HL-60/S4 treated with retinoic acid at 250 ng/mL for 4 days and 3 days (cell line): ENCODE measurements around the gene PPP1R3E.
"Not testable (repeated sequence)": the region's sequence is repeated elsewhere in the genome, so short reads cannot be mapped to it uniquely, and the experiment has no call there.

Experiments used
- in situ Hi-C: fragments of 300-500 bp; cut with MboI; formaldehyde crosslinking; loops from 2 replicates; pipeline ENCODE4 v1.7.0; 2022; ENCODE audit warnings: low sequenced_read_pairs

PPP1R3E gene

DNA sequence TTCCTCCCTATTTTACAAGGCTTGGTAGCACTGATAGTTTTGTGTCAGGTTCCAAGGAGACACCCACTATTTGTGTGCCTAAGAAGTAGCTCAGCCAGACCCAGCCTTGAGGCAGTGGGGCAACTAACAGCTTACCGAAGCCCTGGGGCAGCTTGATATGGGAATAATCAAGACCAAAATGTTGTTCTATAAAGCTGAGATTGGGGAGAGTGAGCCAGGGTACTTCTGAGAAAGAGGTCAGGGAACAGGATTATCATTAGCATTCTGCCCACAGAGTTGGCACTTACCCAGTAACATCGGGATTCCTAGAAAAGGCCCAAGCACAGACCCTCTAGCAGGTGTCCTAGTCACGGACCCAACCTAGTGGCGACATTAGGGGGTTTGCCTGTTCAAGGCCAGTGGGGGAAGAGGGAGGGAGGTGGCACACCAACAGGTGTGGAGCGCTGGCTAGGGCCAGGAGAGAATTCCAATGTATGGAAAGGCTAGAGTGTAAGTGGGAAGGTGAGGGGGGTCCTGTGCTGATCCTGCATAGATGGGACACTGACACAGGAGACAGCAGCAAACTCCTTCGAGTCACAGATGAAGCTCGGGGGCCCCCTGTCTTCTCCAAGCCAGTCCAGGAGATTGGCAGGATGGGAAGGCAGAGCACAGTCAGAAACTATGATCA lies 4.9 kb downstream of the PPP1R3E start:
- in situ Hi-C loops = no loop called here

- in situ Hi-C loops = no loop called here
Measured at GRCh38 chr14:23297096-23297495, 5.6 kb downstream of the PPP1R3E start.

GRCh38 chr14:23296012-23296777 lies 6.5 kb downstream of the PPP1R3E start:
- in situ Hi-C loops = no loop called here

DNA sequence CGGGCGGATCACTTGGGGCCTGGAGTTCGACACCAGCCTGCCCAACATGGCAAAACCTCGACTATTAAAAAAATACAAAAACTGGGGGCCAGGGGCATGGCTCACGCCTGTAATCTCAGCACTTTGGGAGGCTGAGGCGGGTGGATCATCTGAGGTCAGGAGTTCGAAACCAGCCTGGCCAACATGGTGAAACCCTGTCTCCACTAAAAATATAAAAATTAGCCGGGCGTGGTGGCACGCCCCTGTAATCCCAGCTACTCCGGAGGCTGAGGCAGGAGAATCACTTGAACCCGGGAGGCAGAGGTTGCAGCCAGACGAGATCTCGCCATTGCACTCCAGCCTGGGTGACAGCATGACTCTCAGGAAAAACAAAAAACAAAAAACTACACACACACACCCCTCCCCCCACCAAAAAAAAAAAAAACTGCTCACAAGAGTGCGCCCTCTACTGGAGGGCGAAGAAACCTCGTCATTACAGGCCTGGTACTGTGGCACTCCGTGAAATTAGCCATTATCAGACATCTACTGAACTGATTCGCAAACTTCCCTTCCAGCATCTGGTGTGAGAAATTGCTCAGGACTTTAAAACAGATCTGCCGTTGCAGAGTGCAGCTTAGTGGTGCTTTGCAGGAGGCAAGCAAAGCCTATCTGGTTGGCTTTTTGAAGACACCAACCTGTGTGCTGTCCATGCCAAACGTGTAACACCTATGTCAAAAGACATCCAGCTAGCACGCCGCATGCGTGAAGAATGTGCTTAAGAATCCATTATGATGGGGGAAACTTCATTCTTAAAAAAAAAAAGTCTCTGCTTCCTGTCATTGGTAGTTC lies 7.7 kb downstream of the PPP1R3E start:
- in situ Hi-C loops = no loop called here

GRCh38 chr14:23286902-23287479 lies 15.7 kb downstream of the PPP1R3E start:
- in situ Hi-C loops = no loop called here

DNA sequence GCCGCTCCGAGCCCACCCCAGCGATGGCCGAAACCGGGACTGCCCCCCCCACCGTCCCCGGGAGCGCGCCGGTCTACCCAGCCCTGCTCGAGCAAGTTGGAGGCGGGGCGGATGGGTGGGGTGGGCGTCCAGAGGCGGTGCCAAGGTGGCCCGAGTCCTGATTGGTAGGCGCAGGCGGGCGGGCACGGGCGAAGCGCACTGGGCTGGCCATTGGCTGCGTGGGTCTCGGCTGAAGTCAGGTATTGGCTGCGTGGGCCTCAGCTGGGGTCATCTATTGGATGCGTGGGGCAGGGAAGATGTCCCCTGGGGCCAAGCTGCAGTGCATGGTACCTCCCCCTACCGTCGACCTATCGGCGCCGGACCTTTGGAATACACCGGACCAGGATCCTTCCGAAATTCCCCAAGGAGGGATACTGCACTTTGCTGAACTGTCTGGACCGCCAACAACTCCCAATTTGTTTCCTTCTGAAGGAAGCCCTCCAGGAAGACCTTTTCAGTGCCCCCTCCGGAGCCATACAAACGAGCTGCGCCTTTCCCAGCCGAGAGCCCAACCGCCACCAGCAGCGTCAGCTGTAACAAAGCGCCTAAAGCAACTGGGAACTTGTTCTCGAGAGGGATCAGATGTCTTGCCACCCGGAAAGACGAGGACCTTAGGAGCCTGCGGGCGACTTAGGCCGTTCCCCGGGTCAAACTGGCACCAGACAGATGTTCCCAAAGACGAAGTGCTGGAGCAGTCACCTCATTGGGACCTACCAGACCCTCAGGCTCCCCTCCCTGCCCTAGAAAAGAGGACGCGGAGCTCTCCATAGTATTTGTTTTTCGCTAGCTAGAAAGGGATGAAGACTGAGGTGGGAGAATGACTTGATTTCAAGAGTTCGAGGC lies 16.4 kb downstream of the PPP1R3E start, which contains the start of gene HOMEZ:
Gene HOMEZ (minus strand): TSS at position 113 of the 882 bp plus-strand sequence. CDS start 180 bp downstream, outside the sequence.
- in situ Hi-C loops = no loop called here

DNA sequence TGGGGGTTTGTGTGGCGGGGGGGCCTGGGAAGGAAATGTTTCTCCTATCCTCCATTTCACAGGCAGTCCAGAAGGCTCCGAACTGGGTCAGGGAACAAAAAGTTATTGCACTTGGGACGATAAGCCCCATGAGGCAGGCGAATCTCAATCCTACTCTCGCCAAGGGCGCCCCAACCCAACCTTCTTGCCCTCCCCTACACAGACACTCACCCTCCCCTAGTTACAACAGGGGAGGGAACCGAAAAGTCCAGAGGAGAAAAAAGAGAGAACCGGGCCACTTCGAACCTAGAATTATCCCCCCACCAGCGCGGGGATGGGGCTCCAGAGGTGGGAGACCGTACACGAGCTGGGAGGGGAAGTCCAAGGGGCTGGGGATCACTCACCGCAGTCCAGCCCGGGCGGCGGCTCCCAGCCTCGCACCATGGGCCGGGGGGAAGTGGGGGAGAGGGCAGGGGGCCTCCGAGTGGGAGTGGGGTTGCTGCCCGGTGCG lies 17.1 kb downstream of the PPP1R3E start:
- in situ Hi-C loops = no loop called here

DNA sequence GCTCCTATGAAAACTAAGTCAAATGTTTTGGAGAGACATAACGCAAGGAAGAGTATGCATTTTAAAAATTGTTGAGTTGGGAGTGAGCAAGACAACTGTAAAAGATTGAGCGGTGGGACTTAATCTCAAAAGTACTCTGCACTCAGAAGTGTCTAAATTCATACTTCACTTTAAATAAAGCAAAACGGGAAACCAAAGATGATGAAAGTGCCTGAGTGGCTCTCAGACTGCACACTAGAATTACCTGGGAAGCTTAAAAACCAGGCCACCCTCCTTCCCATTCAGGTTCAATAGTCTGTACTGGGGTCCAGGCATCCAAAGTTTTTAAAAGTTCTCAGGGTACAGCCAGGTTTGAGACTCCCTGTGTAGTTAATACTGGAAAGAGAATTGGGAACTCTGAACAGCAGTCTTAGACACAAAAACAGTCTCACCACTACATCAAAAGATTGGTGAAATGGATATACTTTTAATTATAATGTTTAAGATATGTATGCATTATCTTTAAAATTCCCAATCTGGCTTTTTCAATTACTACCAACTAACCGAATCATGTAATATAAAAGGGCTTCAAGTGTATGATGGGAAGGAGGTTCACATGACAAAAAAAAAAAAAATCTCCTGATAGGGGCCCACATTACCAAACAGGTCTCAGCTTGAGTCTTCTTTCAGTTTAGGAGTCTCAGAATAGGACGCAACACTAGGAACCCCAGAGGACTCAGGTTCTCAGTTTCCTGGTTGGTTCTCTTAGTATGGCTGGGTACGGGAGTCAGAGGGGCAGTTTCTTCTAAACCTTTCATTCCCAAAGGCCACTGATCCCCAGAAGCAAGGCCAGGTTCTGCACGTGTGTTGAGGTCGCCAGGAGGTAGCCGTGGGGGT lies 17.8 kb downstream of the PPP1R3E start:
- in situ Hi-C loops = no loop called here

GRCh38 chr14:23281247-23281646 lies 21.4 kb downstream of the PPP1R3E start:
- in situ Hi-C loops = no loop called here

DNA sequence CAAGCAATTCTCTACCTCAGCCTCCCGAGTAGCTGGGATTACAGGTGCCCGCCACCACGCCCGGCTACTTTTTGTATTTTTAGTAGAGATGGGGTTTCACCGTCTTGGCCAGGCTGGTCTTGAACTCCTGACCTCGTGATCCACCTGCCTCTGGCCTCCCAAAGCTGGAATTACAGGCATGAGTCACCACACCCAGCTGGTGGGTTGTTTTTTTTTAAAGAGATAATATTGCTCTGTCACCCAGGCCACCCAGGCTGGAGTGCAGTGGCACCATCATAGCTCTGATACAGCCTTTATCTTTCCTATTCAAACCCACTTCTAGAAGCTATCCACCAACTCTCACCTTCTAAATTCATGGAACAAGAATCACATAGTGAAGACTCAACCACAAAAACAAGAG lies 24.7 kb downstream of the PPP1R3E start:
- in situ Hi-C loops = not testable (repeated sequence)

GRCh38 chr14:23277189-23277588 lies 25.5 kb downstream of the PPP1R3E start:
- in situ Hi-C loops = no loop called here

GRCh38 chr14:23275412-23275811 lies 27.2 kb downstream of the PPP1R3E start:
- in situ Hi-C loops = no loop called here

DNA sequence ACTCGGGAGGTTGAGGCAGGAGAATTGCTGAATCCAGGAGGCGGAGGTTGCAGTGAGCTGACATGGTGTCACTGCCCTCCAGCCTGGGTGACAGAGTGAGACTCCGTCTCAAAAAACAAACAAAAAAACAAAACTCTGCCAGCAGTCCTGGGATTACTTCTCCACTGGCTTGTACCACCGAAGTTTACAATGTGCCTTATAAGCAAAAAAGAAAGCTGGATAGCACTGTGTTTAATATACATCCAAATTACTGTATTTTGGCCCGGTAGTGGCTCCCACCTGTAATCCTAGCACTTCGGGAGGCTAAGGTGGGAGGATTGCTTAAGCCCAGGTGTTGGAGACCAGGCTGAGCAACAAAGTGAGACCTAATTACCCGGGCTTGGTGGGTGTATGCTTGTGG lies 33.5 kb downstream of the PPP1R3E start:
- in situ Hi-C loops = no loop called here

GRCh38 chr14:23260849-23261248 lies 41.8 kb downstream of the PPP1R3E start:
- in situ Hi-C loops = not testable (repeated sequence)

- in situ Hi-C loops = no loop called here
Measured at GRCh38 chr14:23259426-23259825, 43.2 kb downstream of the PPP1R3E start.

GRCh38 chr14:23258256-23258655 lies 44.4 kb downstream of the PPP1R3E start:
- in situ Hi-C loops = no loop called here

DNA sequence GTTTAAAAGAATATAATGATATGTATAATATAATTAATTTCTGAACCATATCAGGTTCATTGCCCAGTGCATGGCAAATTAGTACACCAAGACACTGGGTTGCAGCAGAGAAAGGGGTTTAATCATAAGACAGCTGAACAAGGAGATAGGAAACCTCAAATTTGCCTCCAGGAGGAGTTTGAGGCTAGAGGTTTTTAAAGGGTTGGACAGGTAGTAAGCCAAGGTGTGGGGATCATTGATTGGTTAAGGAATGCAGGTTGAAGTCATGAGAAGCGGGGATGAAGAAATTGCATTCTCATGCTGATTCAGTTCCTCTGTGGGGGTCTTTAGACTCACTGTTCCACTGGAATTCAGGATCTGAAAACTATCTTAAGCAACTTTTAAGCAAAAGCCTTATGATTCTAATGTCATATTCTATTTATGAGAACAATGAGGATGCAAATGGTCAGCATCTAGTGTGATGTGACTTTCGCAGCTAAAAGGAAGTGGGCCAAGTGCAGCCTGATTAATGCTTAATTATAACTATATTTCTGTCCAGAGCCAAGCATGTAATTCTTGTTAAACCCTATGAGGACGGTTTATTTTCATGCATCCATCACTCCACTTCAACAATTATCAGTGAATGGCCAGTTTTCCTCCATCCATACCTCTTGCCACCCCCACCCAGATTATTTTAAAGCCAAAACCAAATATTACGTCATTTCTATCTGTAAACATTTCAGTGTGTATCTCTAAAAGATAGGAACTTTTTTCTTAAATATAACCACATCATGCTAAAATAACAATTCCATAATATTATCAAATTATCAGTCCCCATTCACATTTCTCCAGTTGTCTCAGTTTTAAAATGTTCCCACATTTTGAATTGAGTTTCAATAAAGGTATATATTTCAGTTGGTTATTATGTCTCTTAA lies 50.0 kb downstream of the PPP1R3E start:
- in situ Hi-C loops = no loop called here

DNA sequence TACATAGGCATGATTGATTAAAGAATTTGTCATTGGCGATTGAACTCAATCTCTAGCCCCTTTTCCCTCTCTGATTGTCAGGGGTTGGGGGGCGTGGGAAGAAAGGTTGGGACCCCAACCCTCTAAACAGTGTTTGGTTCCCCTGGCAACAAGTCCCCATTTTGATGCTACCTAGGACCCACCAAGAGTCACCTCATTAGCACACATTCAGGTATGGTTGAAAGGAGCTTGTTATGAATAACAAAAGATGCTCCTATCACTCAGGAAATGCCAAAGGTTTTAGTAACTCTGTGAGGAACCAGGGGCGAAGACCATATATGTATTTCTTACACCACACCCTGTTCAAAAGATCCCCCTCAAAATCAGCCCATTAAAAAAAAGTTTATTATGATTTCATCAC lies 50.7 kb downstream of the PPP1R3E start:
- in situ Hi-C loops = no loop called here
